Liver (tissue), 3 donors: ENCODE results near the gene ITGB4.

Source experiments
- EGR1 ChIP-seq, 2 donors: IDR thresholded peaks; 2 replicates each; pipeline ENCODE4 v1.6.1; 2016 to 2018; ENCODE audit warnings: antibody characterized with exemption in 2 of 2, low read depth in 2 of 2
- FOXA2 ChIP-seq: IDR thresholded peaks from 2 replicates; pipeline ENCODE4 v1.6.1; 2016; ENCODE audit warnings: antibody characterized with exemption
- MAX ChIP-seq: IDR thresholded peaks from 2 replicates; pipeline ENCODE4 v1.6.1; 2016; ENCODE audit warnings: antibody characterized with exemption
- RAD21 ChIP-seq, 2 donors: IDR thresholded peaks; 2 replicates each; pipeline ENCODE4 v1.6.1; 2016; ENCODE audit warnings: antibody characterized with exemption in 2 of 2, mild to moderate bottlenecking in 2 of 2
- SP1 ChIP-seq: IDR thresholded peaks from 2 replicates; pipeline ENCODE4 v1.6.1; 2018; ENCODE audit warnings: antibody characterized with exemption, mild to moderate bottlenecking
- TAF1 ChIP-seq: conservative IDR thresholded peaks from 2 replicates; pipeline ENCODE4 v1.6.1; 2016; ENCODE audit warnings: antibody characterized with exemption, mild to moderate bottlenecking
- TF ChIP-seq, protein P1 (sequence below): fragments of 150-350 bp; IDR thresholded peaks from 2 replicates; pipeline ENCODE4 v1.5.1; 2017; ENCODE audit warnings: improper control_type of control experiment, low read depth, low read length; ENCODE audit not compliant: missing input control
- TF ChIP-seq, protein P2 (sequence below): IDR thresholded peaks from 2 replicates; pipeline ENCODE4 v1.6.1; 2016; ENCODE audit warnings: antibody characterized with exemption
- donor health status: healthy.
- donor health status: healthy.

DNA sequence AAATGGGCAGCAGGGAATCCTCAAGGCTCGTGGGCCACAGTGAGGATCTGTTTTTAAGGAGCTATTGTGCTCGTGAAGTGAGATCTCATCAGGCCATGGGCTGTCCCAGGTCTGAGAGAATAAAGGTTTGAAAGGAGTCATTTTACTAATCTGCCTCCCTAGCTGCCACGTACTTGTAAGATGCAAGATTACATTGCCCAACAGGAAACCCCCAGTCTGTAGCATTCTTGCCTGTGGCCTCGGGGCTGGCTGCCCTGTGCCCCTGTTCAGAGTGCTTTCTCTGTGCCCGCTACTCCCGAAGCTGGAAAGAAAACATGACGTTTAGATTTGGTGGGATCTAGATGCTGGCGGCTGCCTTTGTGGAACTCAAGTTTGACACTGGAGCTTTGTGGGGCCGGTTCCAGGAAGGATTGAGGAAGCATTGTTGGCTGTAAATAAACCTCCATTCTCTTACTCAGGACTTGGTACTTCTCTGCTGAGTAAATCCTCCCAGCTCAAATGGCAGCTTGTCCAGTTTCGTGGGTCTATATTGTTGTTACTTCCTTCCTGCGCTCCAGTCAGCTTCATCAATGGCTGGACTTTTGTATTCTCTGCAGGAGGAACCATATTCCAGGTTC, 32.9 kb upstream of the ITGB4 start:
- TF ChIP-seq, protein P1, sequence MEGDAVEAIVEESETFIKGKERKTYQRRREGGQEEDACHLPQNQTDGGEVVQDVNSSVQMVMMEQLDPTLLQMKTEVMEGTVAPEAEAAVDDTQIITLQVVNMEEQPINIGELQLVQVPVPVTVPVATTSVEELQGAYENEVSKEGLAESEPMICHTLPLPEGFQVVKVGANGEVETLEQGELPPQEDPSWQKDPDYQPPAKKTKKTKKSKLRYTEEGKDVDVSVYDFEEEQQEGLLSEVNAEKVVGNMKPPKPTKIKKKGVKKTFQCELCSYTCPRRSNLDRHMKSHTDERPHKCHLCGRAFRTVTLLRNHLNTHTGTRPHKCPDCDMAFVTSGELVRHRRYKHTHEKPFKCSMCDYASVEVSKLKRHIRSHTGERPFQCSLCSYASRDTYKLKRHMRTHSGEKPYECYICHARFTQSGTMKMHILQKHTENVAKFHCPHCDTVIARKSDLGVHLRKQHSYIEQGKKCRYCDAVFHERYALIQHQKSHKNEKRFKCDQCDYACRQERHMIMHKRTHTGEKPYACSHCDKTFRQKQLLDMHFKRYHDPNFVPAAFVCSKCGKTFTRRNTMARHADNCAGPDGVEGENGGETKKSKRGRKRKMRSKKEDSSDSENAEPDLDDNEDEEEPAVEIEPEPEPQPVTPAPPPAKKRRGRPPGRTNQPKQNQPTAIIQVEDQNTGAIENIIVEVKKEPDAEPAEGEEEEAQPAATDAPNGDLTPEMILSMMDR = no peak
- TF ChIP-seq SP1 (no peak), MAX (no peak), FOXA2 (no peak), RAD21 (IDR thresholded peaks at IDR 0.05) (no peak), TAF1 (no peak), EGR1 (IDR thresholded peaks at IDR 0.05; ENCODE audit: low read depth in 2 of 2) (no peak)
- TF ChIP-seq, protein P2, sequence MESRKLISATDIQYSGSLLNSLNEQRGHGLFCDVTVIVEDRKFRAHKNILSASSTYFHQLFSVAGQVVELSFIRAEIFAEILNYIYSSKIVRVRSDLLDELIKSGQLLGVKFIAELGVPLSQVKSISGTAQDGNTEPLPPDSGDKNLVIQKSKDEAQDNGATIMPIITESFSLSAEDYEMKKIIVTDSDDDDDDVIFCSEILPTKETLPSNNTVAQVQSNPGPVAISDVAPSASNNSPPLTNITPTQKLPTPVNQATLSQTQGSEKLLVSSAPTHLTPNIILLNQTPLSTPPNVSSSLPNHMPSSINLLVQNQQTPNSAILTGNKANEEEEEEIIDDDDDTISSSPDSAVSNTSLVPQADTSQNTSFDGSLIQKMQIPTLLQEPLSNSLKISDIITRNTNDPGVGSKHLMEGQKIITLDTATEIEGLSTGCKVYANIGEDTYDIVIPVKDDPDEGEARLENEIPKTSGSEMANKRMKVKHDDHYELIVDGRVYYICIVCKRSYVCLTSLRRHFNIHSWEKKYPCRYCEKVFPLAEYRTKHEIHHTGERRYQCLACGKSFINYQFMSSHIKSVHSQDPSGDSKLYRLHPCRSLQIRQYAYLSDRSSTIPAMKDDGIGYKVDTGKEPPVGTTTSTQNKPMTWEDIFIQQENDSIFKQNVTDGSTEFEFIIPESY = no peak
